Measurements from ENCODE around the gene AMPD3. TPM values are rescaled to one million over a fixed set of nuclear protein-coding genes. Genes with fewer than 3 reads are reported as not detected.

AMPD3 gene
- total RNA-seq, 1 experiment from 2014 or later, result 1.5 TPM

GRCh38 chr11:10481560-10482349 is 26.7 kb downstream of the AMPD3 start:
- Histone ChIP-seq H3K4me3 (no peak overlapping the region), H3K4me1 (replicated peaks) (no peaks in the 10 kb centered on the region), H3K9me3 (replicated peaks) (no peaks in the 10 kb centered on the region), H3K27me3 (replicated peaks) (no peaks in the 10 kb centered on the region), H3K36me3 (no peaks in the 10 kb centered on the region), H3K27ac (no peak overlapping the region)
- DNase-seq (ENCODE audit: low read depth in 1 of 2, low spot score in 2 of 2), result no peak

- Histone ChIP-seq H3K27ac (no peak overlapping the region), H3K9me3 (replicated peaks) (no peaks in the 10 kb centered on the region), H3K4me1 (replicated peaks) (no peaks in the 10 kb centered on the region), H3K4me3 (no peak overlapping the region), H3K36me3 (no peaks in the 10 kb centered on the region), H3K27me3 (replicated peaks) (no peaks in the 10 kb centered on the region)
- no peak for DNase-seq (ENCODE audit: low read depth in 1 of 2, low spot score in 2 of 2)
Observed at GRCh38 chr11:10483174-10483573, 28.1 kb downstream of the AMPD3 start.

GRCh38 chr11:10483584-10483983 is 28.5 kb downstream of the AMPD3 start:
- DNase-seq (ENCODE audit: low read depth in 1 of 2, low spot score in 2 of 2), result no peak
- H3K27ac ChIP-seq, result no peak overlapping the region
- H3K9me3 ChIP-seq (replicated peaks), result no peaks in the 10 kb centered on the region
- no peaks in the 10 kb centered on the region for H3K4me1 ChIP-seq (replicated peaks)
- no peaks in the 10 kb centered on the region for H3K27me3 ChIP-seq (replicated peaks)
- H3K36me3 ChIP-seq, result no peaks in the 10 kb centered on the region
- no peak overlapping the region for H3K4me3 ChIP-seq

GRCh38 chr11:10484461-10485180 is 29.6 kb downstream of the AMPD3 start:
- H3K9me3 ChIP-seq (replicated peaks), result no peaks in the 10 kb centered on the region
- no peaks in the 10 kb centered on the region for H3K36me3 ChIP-seq
- H3K27ac ChIP-seq, result no peak overlapping the region
- H3K4me1 ChIP-seq (replicated peaks), result no peaks in the 10 kb centered on the region
- no peaks in the 10 kb centered on the region for H3K27me3 ChIP-seq (replicated peaks)
- H3K4me3 ChIP-seq, result no peak overlapping the region
- DNase-seq (ENCODE audit: low read depth in 1 of 2, low spot score in 2 of 2), result no peak

- H3K36me3 ChIP-seq, result no peaks in the 10 kb centered on the region
- peaks cover 8% of the 10 kb centered on the region for H3K4me1 ChIP-seq (replicated peaks)
- H3K27ac ChIP-seq, result no peak overlapping the region
- H3K9me3 ChIP-seq (replicated peaks), result no peaks in the 10 kb centered on the region
- DNase-seq (ENCODE audit: low read depth in 1 of 2, low spot score in 2 of 2), result no peak
- no peaks in the 10 kb centered on the region for H3K27me3 ChIP-seq (replicated peaks)
- no peak overlapping the region for H3K4me3 ChIP-seq
Observed at GRCh38 chr11:10485646-10486045, 30.6 kb downstream of the AMPD3 start.

- H3K27ac ChIP-seq, result no peak overlapping the region
- no peak overlapping the region for H3K4me3 ChIP-seq
- peak in 1 of 2 experiments; percentile 13 for DNase-seq (ENCODE audit: low read depth in 1 of 2, low spot score in 2 of 2)
- H3K36me3 ChIP-seq, result no peaks in the 10 kb centered on the region
- H3K4me1 ChIP-seq (replicated peaks), result peaks cover 15% of the 10 kb centered on the region
- H3K9me3 ChIP-seq (replicated peaks), result no peaks in the 10 kb centered on the region
- H3K27me3 ChIP-seq (replicated peaks), result no peaks in the 10 kb centered on the region
Observed at GRCh38 chr11:10486161-10486840, 31.2 kb downstream of the AMPD3 start.

- H3K4me1 ChIP-seq (replicated peaks), result peaks cover 17% of the 10 kb centered on the region
- DNase-seq (ENCODE audit: low read depth in 1 of 2, low spot score in 2 of 2), result peak in 1 of 2 experiments; percentile 25
- no peak overlapping the region for H3K27ac ChIP-seq
- no peaks in the 10 kb centered on the region; the same call in 1 of the 2 replicates for H3K36me3 ChIP-seq
- no peaks in the 10 kb centered on the region for H3K9me3 ChIP-seq (replicated peaks)
- no peak overlapping the region for H3K4me3 ChIP-seq
- no peaks in the 10 kb centered on the region for H3K27me3 ChIP-seq (replicated peaks)
Observed at GRCh38 chr11:10487002-10487647, 32.1 kb downstream of the AMPD3 start.

GRCh38 chr11:10488121-10488933 is 33.3 kb downstream of the AMPD3 start:
- DNase-seq (ENCODE audit: low read depth in 1 of 2, low spot score in 2 of 2), result peak in 1 of 2 experiments; percentile 30
- H3K4me3 ChIP-seq, result no peak overlapping the region
- no peak overlapping the region for H3K27ac ChIP-seq

GRCh38 chr11:10488934-10489691 is 34.0 kb downstream of the AMPD3 start:
- no peaks in the 10 kb centered on the region; the same call in 1 of the 2 replicates for H3K36me3 ChIP-seq
- H3K4me1 ChIP-seq (replicated peaks), result peaks cover 17% of the 10 kb centered on the region
- DNase-seq (ENCODE audit: low read depth in 1 of 2, low spot score in 2 of 2), result peak in 1 of 2 experiments; percentile 25
- no peak overlapping the region for H3K4me3 ChIP-seq
- no peak overlapping the region for H3K27ac ChIP-seq
- no peaks in the 10 kb centered on the region for H3K27me3 ChIP-seq (replicated peaks)
- no peaks in the 10 kb centered on the region for H3K9me3 ChIP-seq (replicated peaks)

More at GRCh38 chr11:10488121-10488933, 33.3 kb downstream of the AMPD3 start:
- no peaks in the 10 kb centered on the region for H3K9me3 ChIP-seq (replicated peaks)
- no peaks in the 10 kb centered on the region for H3K27me3 ChIP-seq (replicated peaks)
- H3K36me3 ChIP-seq, result no peaks in the 10 kb centered on the region; the same call in 1 of the 2 replicates
- peaks cover 17% of the 10 kb centered on the region for H3K4me1 ChIP-seq (replicated peaks)

- H3K4me1 ChIP-seq (replicated peaks), result peaks cover 17% of the 10 kb centered on the region
- peak in 1 of 2 experiments; percentile 31 for DNase-seq (ENCODE audit: low read depth in 1 of 2, low spot score in 2 of 2)
- no peaks in the 10 kb centered on the region; the same call in 1 of the 2 replicates for H3K36me3 ChIP-seq
- H3K27me3 ChIP-seq (replicated peaks), result no peaks in the 10 kb centered on the region
- 0 out of 2 replicates have a peak overlapping the region, but pooled peaks have one; percentile 6 for H3K27ac ChIP-seq
- H3K4me3 ChIP-seq, result no peak overlapping the region
- no peaks in the 10 kb centered on the region for H3K9me3 ChIP-seq (replicated peaks)
Observed at GRCh38 chr11:10490032-10490397, 35.0 kb downstream of the AMPD3 start.

GRCh38 chr11:10490398-10491241 is 35.6 kb downstream of the AMPD3 start:
- Histone ChIP-seq H3K4me1 (replicated peaks) (peaks cover 17% of the 10 kb centered on the region), H3K27ac (peak overlapping the region; percentile 33), H3K36me3 (no peaks in the 10 kb centered on the region; the same call in 1 of the 2 replicates), H3K9me3 (replicated peaks) (no peaks in the 10 kb centered on the region), H3K27me3 (replicated peaks) (no peaks in the 10 kb centered on the region), H3K4me3 (no peak overlapping the region)
- peak; percentile 74 to 95 for DNase-seq (ENCODE audit: low read depth in 1 of 2, low spot score in 2 of 2)
